ENCODE measurements around the gene CLIC5.

The CLIC5 gene

GRCh38 chr6:45838451-45838850 is 177.2 kb downstream of the CLIC5 start:
- Histone ChIP-seq H3K4me1 (no peaks in the 10 kb centered on the region), H3K4me3 (ENCODE audit: low read depth, low read length) (no peak overlapping the region), H2AFZ (no peak overlapping the region), H3K9me3 (ENCODE audit: control insufficient read depth, low read length) (no peaks in the 10 kb centered on the region), H3K4me2 (ENCODE audit: low read length) (no peak overlapping the region), H3K79me2 (no peaks in the 10 kb centered on the region), H3K27ac (no peak overlapping the region), H3K27me3 (ENCODE audit: control insufficient read depth, insufficient read depth, low read length) (no peaks in the 10 kb centered on the region), H3K36me3 (ENCODE audit: control insufficient read depth, insufficient read depth, low read length) (no peaks in the 10 kb centered on the region), H3K9ac (no peak overlapping the region)
- TF ChIP-seq CTCF (IDR thresholded peaks at IDR 0.05) = no peak

GRCh38 chr6:45837541-45838200 is 178.0 kb downstream of the CLIC5 start:
- H3K9me3 ChIP-seq (ENCODE audit: control insufficient read depth, low read length) = no peaks in the 10 kb centered on the region
- no peak overlapping the region for H3K9ac ChIP-seq
- TF ChIP-seq CTCF (IDR thresholded peaks at IDR 0.05) = no peak
- H3K27ac ChIP-seq = no peak overlapping the region
- H3K36me3 ChIP-seq (ENCODE audit: control insufficient read depth, insufficient read depth, low read length) = no peaks in the 10 kb centered on the region
- H2AFZ ChIP-seq = no peak overlapping the region
- no peaks in the 10 kb centered on the region for H3K4me1 ChIP-seq
- H3K27me3 ChIP-seq (ENCODE audit: control insufficient read depth, insufficient read depth, low read length) = no peaks in the 10 kb centered on the region
- no peak overlapping the region for H3K4me2 ChIP-seq (ENCODE audit: low read length)
- H3K4me3 ChIP-seq (ENCODE audit: low read depth, low read length) = no peak overlapping the region
- no peaks in the 10 kb centered on the region for H3K79me2 ChIP-seq

DNA sequence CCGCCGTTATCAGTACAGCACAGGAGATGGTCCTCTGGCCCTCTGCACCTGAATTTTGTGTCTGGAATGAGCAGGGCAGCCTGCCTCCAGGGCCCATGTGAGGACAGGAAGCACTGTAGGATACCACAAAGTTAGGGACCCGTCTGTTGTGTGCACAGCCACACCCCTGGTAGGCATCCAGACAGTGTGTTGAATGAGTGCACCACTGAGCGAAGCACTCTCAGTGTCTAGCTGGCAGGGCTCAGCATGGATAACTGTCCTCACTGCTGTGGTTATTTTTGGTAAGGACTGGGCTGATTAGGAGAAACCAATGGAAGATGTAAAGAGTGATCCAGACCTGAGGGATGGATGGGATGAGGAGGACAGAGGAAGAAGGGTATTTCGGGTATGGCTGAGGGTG is 178.7 kb downstream of the CLIC5 start:
- Histone ChIP-seq H3K9me3 (ENCODE audit: control insufficient read depth, low read length) (no peaks in the 10 kb centered on the region), H3K79me2 (no peaks in the 10 kb centered on the region), H3K4me2 (ENCODE audit: low read length) (no peak overlapping the region), H3K27me3 (ENCODE audit: control insufficient read depth, insufficient read depth, low read length) (no peaks in the 10 kb centered on the region), H3K4me3 (ENCODE audit: low read depth, low read length) (no peak overlapping the region), H3K4me1 (no peaks in the 10 kb centered on the region), H3K9ac (no peak overlapping the region), H2AFZ (no peak overlapping the region), H3K36me3 (ENCODE audit: control insufficient read depth, insufficient read depth, low read length) (no peaks in the 10 kb centered on the region), H3K27ac (no peak overlapping the region)
- TF ChIP-seq CTCF (IDR thresholded peaks at IDR 0.05) = no peak

- Histone ChIP-seq H3K4me3 (ENCODE audit: low read depth, low read length) (no peak overlapping the region), H3K79me2 (no peaks in the 10 kb centered on the region), H3K27ac (no peak overlapping the region), H3K4me2 (ENCODE audit: low read length) (no peak overlapping the region), H3K27me3 (ENCODE audit: control insufficient read depth, insufficient read depth, low read length) (no peaks in the 10 kb centered on the region), H3K9me3 (ENCODE audit: control insufficient read depth, low read length) (no peaks in the 10 kb centered on the region), H3K36me3 (ENCODE audit: control insufficient read depth, insufficient read depth, low read length) (no peaks in the 10 kb centered on the region), H3K9ac (no peak overlapping the region), H3K4me1 (no peaks in the 10 kb centered on the region), H2AFZ (no peak overlapping the region)
- TF ChIP-seq CTCF (IDR thresholded peaks at IDR 0.05) = no peak
Observed at GRCh38 chr6:45836438-45836824, 179.2 kb downstream of the CLIC5 start.

DNA sequence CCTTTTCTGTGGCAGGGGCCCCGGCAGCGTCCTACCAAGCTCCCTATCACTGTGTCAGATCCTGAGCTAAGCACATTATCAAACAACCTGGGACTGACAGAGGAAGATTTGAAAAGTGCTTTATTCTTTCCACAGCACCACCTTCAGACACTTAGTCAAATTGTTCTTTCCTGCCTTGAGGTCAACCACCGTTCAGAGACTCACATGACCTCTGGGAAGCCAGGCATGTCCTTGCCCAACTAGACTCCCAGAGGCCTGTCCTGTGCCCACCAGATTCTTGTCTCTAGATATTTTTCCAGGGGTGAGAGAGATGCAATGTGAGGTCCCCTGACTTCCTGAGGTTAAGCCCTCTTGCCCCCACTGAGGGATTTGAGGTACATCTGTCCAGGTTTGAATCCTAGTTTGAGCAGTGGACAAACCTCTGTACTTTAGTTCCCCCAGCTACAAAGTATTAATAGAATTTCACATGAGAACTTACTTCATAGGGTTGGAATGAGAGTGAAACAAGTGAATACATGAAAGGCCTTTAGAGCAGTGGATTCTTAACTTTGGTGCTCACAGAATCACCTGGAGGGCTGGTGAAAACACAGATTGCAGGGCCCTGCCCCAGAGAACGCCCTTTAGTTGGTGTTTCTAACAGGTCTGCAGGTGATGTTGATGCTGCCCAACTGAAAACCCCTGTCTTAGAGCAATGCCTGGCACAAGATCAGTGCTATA is 179.8 kb downstream of the CLIC5 start:
- Histone ChIP-seq H3K9me3 (ENCODE audit: control insufficient read depth, low read length) (no peaks in the 10 kb centered on the region), H3K27ac (no peak overlapping the region), H2AFZ (no peak overlapping the region), H3K9ac (no peak overlapping the region), H3K4me3 (ENCODE audit: low read depth, low read length) (no peak overlapping the region), H3K79me2 (no peaks in the 10 kb centered on the region), H3K4me1 (no peaks in the 10 kb centered on the region), H3K4me2 (ENCODE audit: low read length) (no peak overlapping the region), H3K36me3 (ENCODE audit: control insufficient read depth, insufficient read depth, low read length) (no peaks in the 10 kb centered on the region), H3K27me3 (ENCODE audit: control insufficient read depth, insufficient read depth, low read length) (no peaks in the 10 kb centered on the region)
- no peak for TF ChIP-seq CTCF (IDR thresholded peaks at IDR 0.05)

Measured in parathyroid adenoma (tissue), 2 donors.